Neural progenitor cell (in vitro differentiated cells): ENCODE results near the gene PCGF1. TPM values are rescaled to one million over a fixed set of nuclear protein-coding genes. Genes with fewer than 3 reads are reported as not detected.

Experiments used
- DNase-seq: peaks from one replicate; pipeline ENCODE4 v3.0.0-alpha.2; 2016; ENCODE audit warnings: low spot score
- H2AFZ ChIP-seq: fragments of 200-600 bp; sonication (generic); replicated peaks from 2 replicates; pipeline ENCODE4 v1.6.1; 2016; ENCODE audit warnings: antibody characterized with exemption
- H3F3A ChIP-seq: fragments of 200-600 bp; sonication (generic); 2 replicates; pipeline ENCODE4 v1.6.1; 2016; ENCODE audit warnings: antibody characterized with exemption, low read depth
- H3K27ac ChIP-seq: fragments of 200-600 bp; sonication (generic); 2 replicates; pipeline ENCODE4 v1.5.1; 2016; ENCODE audit warnings: mild to moderate bottlenecking
- H3K27me3 ChIP-seq: fragments of 200-600 bp; sonication (generic); 2 replicates; pipeline ENCODE4 v1.6.1; 2016; ENCODE audit warnings: mild to moderate bottlenecking, moderate library complexity
- H3K36me3 ChIP-seq: fragments of 200-600 bp; sonication (generic); 2 replicates; pipeline ENCODE4 v1.5.1; 2016
- H3K4me1 ChIP-seq: fragments of 200-600 bp; sonication (generic); 2 replicates; pipeline ENCODE4 v1.6.1; 2016; ENCODE audit warnings: mixed run types
- H3K4me2 ChIP-seq: fragments of 200-600 bp; sonication (generic); 2 replicates; pipeline ENCODE4 v1.6.1; 2016
- H3K4me3 ChIP-seq: fragments of 200-600 bp; sonication (generic); 2 replicates; pipeline ENCODE4 v1.5.1; 2016
- H3K79me2 ChIP-seq: fragments of 200-600 bp; sonication (generic); 2 replicates; pipeline ENCODE4 v1.6.1; 2016; ENCODE audit warnings: low read depth
- H3K9ac ChIP-seq: fragments of 200-600 bp; sonication (generic); 2 replicates; pipeline ENCODE4 v1.6.1; 2016
- H3K9me3 ChIP-seq: fragments of 200-600 bp; sonication (generic); 2 replicates; pipeline ENCODE4 v1.5.1; 2016; ENCODE audit warnings: low read depth
- H4K20me1 ChIP-seq: fragments of 200-600 bp; sonication (generic); 2 replicates; pipeline ENCODE4 v1.6.1; 2016; ENCODE audit warnings: low read depth
- H3K27ac Mint-ChIP-seq: 3 replicates; pipeline ENCODE4 v1.8.0; 2021; ENCODE audit warnings: mixed read lengths
- H3K27me3 Mint-ChIP-seq: 2 replicates; pipeline ENCODE4 v1.8.0; 2022; ENCODE audit warnings: low read depth, mild to moderate bottlenecking, inconsistent platforms, moderate library complexity, mixed read lengths; ENCODE audit not compliant: insufficient read depth
- H3K36me3 Mint-ChIP-seq: 3 replicates; pipeline ENCODE4 v1.8.0; 2021; ENCODE audit warnings: mixed read lengths
- H3K4me1 Mint-ChIP-seq: 3 replicates; pipeline ENCODE4 v1.8.0; 2021; ENCODE audit warnings: mixed read lengths
- H3K4me3 Mint-ChIP-seq: 3 replicates; pipeline ENCODE4 v1.8.0; 2021; ENCODE audit warnings: mild to moderate bottlenecking, moderate library complexity, mixed read lengths
- H3K9me3 Mint-ChIP-seq: 3 replicates; pipeline ENCODE4 v1.8.0; 2020; ENCODE audit warnings: mixed read lengths
- CTCF ChIP-seq: fragments of 200-600 bp; sonication (generic); IDR thresholded peaks from 2 replicates; pipeline ENCODE4 v1.5.1; 2017; ENCODE audit warnings: antibody characterized with exemption, mild to moderate bottlenecking
- EZH2 ChIP-seq: fragments of 200-600 bp; sonication (generic); IDR thresholded peaks from 2 replicates; pipeline ENCODE4 v1.6.1; 2017; ENCODE audit warnings: antibody characterized with exemption, mild to moderate bottlenecking, moderate library complexity
- EZH2phosphoT487 ChIP-seq: fragments of 200-600 bp; sonication (generic); IDR thresholded peaks from 2 replicates; pipeline ENCODE4 v1.6.1; 2017; ENCODE audit warnings: antibody characterized with exemption
- total RNA-seq: library from RNA; depleted of rRNA; stranded (reverse); fragments of >200 nt; gene quantifications from 2 replicates; pipeline ENCODE4 v1.2.3, GENCODE V29; 2015; ENCODE audit warnings: low replicate concordance

Gene PCGF1
- total RNA-seq, 1 donor from 2014 or later: 10.9 TPM

GRCh38 chr2:74533464-74533863 lies 26.0 kb upstream of the PCGF1 start:
- no peak overlapping the region for H3K4me3 ChIP-seq
- no peak overlapping the region for H3K9ac ChIP-seq
- no peak overlapping the region for H3K27ac ChIP-seq
- no peak overlapping the region for H3K27ac Mint-ChIP-seq
- H3F3A ChIP-seq: peaks cover 12% of the 10 kb centered on the region
- peaks cover 7% of the 10 kb centered on the region for H3K27me3 Mint-ChIP-seq
- no peaks in the 10 kb centered on the region for H3K27me3 ChIP-seq
- H3K36me3 ChIP-seq: no peaks in the 10 kb centered on the region
- H3K9me3 Mint-ChIP-seq: no peaks in the 10 kb centered on the region
- H3K79me2 ChIP-seq: peaks cover 26% of the 10 kb centered on the region
- peaks cover 14% of the 10 kb centered on the region for H3K4me1 ChIP-seq
- H3K4me1 Mint-ChIP-seq: peaks cover 23% of the 10 kb centered on the region
- peak overlapping the region; percentile 24 for H3K4me3 Mint-ChIP-seq
- no peak for DNase-seq
- H2AFZ ChIP-seq: no peak overlapping the region
- H4K20me1 ChIP-seq: no peaks in the 10 kb centered on the region
- H3K4me2 ChIP-seq: no peak overlapping the region
- TF ChIP-seq CTCF (no peak), EZH2 (no peak), EZH2phosphoT487 (no peak)
- H3K36me3 Mint-ChIP-seq: peaks cover 16% of the 10 kb centered on the region
- no peaks in the 10 kb centered on the region for H3K9me3 ChIP-seq

GRCh38 chr2:74532222-74532621 lies 24.7 kb upstream of the PCGF1 start:
- no peak overlapping the region for H3K4me3 ChIP-seq
- Mint-ChIP-seq H3K4me3 (peak overlapping the region; percentile 50), H3K27me3 (peaks cover 7% of the 10 kb centered on the region), H3K9me3 (no peaks in the 10 kb centered on the region), H3K36me3 (peaks cover 20% of the 10 kb centered on the region), H3K4me1 (peaks cover 29% of the 10 kb centered on the region), H3K27ac (no peak overlapping the region)
- no peaks in the 10 kb centered on the region for H3K9me3 ChIP-seq
- H3K4me2 ChIP-seq: no peak overlapping the region
- TF ChIP-seq EZH2: no peak
- TF ChIP-seq CTCF: no peak
- no peak for TF ChIP-seq EZH2phosphoT487
- no peaks in the 10 kb centered on the region for H4K20me1 ChIP-seq
- H3K9ac ChIP-seq: no peak overlapping the region
- no peaks in the 10 kb centered on the region for H3K36me3 ChIP-seq
- peaks cover 35% of the 10 kb centered on the region for H3K79me2 ChIP-seq
- no peaks in the 10 kb centered on the region for H3K27me3 ChIP-seq
- no peak overlapping the region for H3K27ac ChIP-seq
- H3K4me1 ChIP-seq: peaks cover 16% of the 10 kb centered on the region
- peaks cover 12% of the 10 kb centered on the region for H3F3A ChIP-seq
- H2AFZ ChIP-seq: no peak overlapping the region
- DNase-seq: no peak

DNA sequence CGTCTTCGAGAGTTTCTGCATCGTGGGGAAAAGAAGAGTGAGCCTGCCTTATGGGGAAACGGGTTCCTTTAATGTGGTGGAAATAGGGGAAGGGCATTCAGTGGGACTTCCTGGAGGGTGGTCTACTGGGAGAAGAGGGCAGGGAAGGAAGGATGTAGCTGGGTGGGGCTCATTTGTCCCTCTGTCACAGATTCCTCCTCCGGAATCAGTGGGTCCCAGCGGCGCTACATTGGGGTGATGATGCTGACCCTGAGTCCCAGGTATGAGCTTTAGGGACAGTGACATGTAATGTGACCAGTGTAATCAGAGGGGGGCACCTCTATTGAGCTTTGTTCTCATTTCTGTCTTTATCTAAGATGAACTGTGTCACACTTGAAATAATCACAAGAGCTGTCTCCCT lies 24.2 kb upstream of the PCGF1 start:
- Histone ChIP-seq H3K9me3 (no peaks in the 10 kb centered on the region), H4K20me1 (no peaks in the 10 kb centered on the region), H3K36me3 (no peaks in the 10 kb centered on the region), H3K27me3 (no peaks in the 10 kb centered on the region), H2AFZ (no peak overlapping the region), H3K4me2 (no peak overlapping the region), H3K9ac (no peak overlapping the region), H3K4me1 (peaks cover 16% of the 10 kb centered on the region), H3F3A (peaks cover 12% of the 10 kb centered on the region), H3K27ac (no peak overlapping the region), H3K4me3 (no peak overlapping the region), H3K79me2 (peaks cover 35% of the 10 kb centered on the region)
- Mint-ChIP-seq H3K36me3 (peaks cover 26% of the 10 kb centered on the region), H3K9me3 (no peaks in the 10 kb centered on the region), H3K4me1 (peaks cover 29% of the 10 kb centered on the region), H3K27me3 (peaks cover 7% of the 10 kb centered on the region), H3K27ac (no peak overlapping the region), H3K4me3 (peak overlapping the region; percentile 96)
- TF ChIP-seq EZH2phosphoT487 (no peak), CTCF (no peak), EZH2 (no peak)
- no peak for DNase-seq
